SK-N-MC (cell line): ENCODE measurements around the gene RUNX1.

ENCODE experiments used
- DNase-seq: peaks from one replicate; pipeline ENCODE4 v3.0.0-alpha.2; 2011; ENCODE audit warnings: low read depth, low spot score
- H3K27ac ChIP-seq: fragments of 200-600 bp; sonication (generic); 2 replicates; pipeline ENCODE4 v1.5.1; 2016; ENCODE audit warnings: mixed run types
- H3K36me3 ChIP-seq: fragments of 200-600 bp; sonication (generic); 2 replicates; pipeline ENCODE4 v1.6.1; 2017; ENCODE audit warnings: antibody characterized with exemption, low read length, mixed read lengths; ENCODE audit not compliant: insufficient read depth
- H3K4me3 ChIP-seq: fragments of 200-600 bp; sonication (generic); 2 replicates; pipeline ENCODE4 v1.5.1; 2016
- H3K9ac ChIP-seq: fragments of 200-600 bp; sonication (generic); 2 replicates; pipeline ENCODE4 v1.8.0; 2017; ENCODE audit warnings: mixed run types, mixed read lengths; ENCODE audit not compliant: insufficient read length
- H3K9me3 ChIP-seq: fragments of 200-600 bp; sonication (generic); 2 replicates; pipeline ENCODE4 v1.6.1; 2017; ENCODE audit warnings: low read depth, mild to moderate bottlenecking, antibody characterized with exemption, low read length, moderate library complexity, mixed read lengths
- EZH2 ChIP-seq: fragments of 200-600 bp; sonication (generic); IDR thresholded peaks from one replicate; pipeline ENCODE4 v1.6.1; 2017; ENCODE audit warnings: antibody characterized with exemption
- FOXP2 ChIP-seq: optimal IDR thresholded peaks from 2 replicates; pipeline ENCODE3; 2011; ENCODE audit warnings: mild to moderate bottlenecking, moderate library complexity; ENCODE audit not compliant: insufficient read depth; ENCODE audit errors: extremely low read length, control extremely low read depth
- POLR2AphosphoS5 ChIP-seq: IDR thresholded peaks from 2 replicates; pipeline ENCODE4 v1.6.1; 2012; ENCODE audit warnings: mild to moderate bottlenecking, low read depth, low read length, borderline replicate concordance

RUNX1 gene

DNA sequence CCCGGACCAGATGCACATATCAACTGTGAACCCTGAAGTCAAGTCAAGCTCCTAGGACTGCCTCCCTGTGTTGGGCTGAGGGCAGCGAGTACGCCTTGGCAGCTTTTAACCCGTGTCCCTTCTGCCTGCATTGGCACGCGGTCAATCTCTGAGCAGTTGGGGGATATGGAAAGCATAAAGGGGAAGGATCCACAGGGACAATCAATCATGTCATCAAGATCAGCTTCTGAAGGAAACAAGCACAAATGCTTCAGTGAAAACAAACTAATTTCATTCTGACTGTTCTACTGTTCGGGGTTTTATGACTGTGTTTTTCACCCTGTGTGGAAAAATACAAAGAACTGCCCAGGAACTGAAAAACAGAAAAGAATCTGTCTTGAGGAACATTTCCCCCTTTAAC lies 106.2 kb downstream of the RUNX1 start:
- TF ChIP-seq POLR2AphosphoS5 (no peak), FOXP2 (no peak)
- H3K9me3 ChIP-seq: no peaks in the 10 kb centered on the region

DNA sequence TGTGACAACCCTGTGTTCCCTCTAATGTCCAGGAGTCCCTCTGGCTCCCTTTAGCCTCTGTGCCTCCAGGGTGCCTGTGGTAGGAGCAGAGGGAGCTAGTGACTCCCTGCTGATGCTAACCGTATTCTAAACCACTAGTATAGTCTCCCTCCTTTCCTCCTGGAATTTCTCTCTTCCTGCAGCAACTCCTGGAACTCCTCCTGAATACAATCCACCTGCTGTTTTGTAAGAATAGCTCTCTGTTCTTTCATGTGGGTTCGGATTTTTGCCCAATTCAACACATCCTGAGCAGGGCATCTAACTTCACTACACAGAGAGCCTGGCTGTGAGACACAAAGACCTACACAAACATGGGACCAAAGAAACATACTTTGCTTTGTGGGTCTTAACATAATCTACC lies 107.9 kb downstream of the RUNX1 start:
- DNase-seq: no peak
- H3K9me3 ChIP-seq: no peaks in the 10 kb centered on the region
- no peak overlapping the region for H3K27ac ChIP-seq
- H3K9ac ChIP-seq: no peak overlapping the region
- no peaks in the 10 kb centered on the region for H3K36me3 ChIP-seq
- TF ChIP-seq EZH2 (no peak), POLR2AphosphoS5 (no peak), FOXP2 (no peak)
- H3K4me3 ChIP-seq: no peak overlapping the region

More for the DNA sequence above, 106.2 kb downstream of the RUNX1 start:
- no peak overlapping the region for H3K27ac ChIP-seq
- DNase-seq: no peak
- H3K36me3 ChIP-seq: no peaks in the 10 kb centered on the region
- no peak overlapping the region for H3K9ac ChIP-seq
- no peak overlapping the region for H3K4me3 ChIP-seq

DNA sequence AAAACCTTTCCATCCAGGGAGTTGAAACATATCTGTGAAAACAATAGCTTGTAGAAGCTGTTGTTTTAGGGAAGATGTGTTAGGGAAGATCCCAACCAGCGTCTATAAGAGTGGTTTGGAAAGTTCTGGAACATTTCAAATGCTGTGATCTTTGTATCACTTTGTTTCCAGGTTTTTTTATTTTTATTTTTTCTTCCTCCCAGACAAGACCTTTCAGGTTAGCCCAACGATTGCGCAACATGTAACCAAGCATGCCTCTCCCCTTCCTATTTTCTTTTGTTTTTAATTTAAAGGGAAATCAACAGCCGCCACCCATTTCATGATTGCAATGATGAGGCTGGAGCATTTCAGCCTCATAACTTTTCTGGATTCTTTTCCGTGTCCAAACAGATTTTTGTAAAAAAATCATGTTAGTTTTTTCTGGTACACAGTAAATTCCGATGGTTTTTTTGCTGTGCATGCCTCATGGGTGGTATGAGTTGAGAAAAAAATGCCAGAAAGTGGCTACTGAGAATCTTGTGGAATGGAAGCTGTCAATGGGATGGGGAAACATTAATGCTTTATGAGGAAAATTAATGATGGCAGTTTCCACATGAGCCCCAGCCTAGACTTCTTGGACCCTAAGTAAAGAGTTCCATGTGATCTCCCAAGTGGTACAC lies 109.3 kb downstream of the RUNX1 start:
- H3K36me3 ChIP-seq: no peaks in the 10 kb centered on the region
- TF ChIP-seq FOXP2 (no peak), POLR2AphosphoS5 (no peak), EZH2 (no peak)
- no peak for DNase-seq

DNA sequence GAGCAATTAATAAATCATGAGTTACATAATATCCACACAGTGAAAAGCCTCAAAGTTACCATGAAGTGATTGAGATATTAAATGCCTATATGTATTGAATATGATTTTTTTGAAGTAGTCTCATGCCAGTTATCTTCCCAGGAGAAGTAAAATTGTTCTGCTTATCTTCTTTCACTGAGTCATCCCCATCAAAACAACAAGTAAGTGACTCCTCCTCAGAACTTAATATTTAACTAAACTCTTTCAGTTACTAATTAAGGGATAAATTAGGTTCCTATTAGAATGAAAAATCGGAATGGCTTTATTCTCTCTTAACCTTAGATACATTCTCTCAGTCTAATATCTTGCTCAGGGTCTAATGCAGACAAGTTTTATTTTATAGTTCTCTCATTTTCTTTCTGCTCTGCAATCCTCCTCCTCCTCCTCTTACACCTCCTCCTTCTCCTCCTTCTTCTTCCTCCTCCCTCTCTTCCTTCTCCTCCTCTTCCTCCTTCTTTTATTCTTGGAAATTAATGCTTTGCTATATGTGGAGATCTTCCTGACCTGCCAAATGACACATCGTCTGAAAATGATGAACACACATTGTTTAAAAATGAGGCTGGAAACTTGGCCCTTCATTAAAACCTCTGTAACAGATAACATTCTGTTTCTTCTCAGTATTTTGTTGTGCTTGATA lies 110.9 kb downstream of the RUNX1 start:
- TF ChIP-seq POLR2AphosphoS5 (no peak), FOXP2 (no peak), EZH2 (no peak)
- Histone ChIP-seq H3K27ac (no peak overlapping the region), H3K9ac (no peak overlapping the region), H3K9me3 (no peaks in the 10 kb centered on the region), H3K36me3 (no peaks in the 10 kb centered on the region), H3K4me3 (no peak overlapping the region)
- DNase-seq: no peak

More for the DNA sequence above, 109.3 kb downstream of the RUNX1 start:
- Histone ChIP-seq H3K4me3 (no peak overlapping the region), H3K9me3 (no peaks in the 10 kb centered on the region), H3K27ac (no peak overlapping the region), H3K9ac (no peak overlapping the region)

DNA sequence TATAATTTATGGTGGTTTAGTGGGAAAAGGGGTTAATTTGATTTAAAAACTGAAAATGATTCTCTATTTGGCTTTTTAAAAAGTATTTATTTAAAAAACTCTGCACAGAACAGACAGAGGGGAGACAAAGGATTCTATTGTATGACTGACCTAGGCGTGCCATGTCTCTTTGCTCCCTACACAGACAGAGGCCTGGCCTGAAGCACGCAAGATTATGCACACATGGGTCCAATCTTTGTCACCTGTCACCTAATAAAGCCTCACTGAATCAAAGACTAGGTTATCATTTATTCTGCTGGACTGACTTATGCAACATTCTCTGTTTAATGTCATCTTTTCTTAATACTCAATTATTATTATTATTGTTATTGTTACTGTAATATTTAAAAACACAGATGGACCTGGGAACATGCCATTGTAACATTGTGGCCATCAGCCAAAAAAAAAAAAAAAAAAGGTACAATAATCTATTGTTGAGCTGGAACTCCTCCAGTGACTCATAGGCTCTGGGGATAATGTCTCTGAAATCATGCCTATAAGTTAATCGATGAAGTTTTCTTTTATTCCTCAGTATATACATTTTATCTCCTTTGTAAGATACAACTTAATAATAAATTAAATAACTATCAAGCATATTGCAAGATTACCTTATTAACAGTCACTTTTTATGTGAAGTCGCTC lies 112.1 kb downstream of the RUNX1 start:
- H3K36me3 ChIP-seq: no peaks in the 10 kb centered on the region
- H3K4me3 ChIP-seq: no peak overlapping the region
- no peak for DNase-seq
- H3K9me3 ChIP-seq: no peaks in the 10 kb centered on the region
- no peak for TF ChIP-seq EZH2
- TF ChIP-seq POLR2AphosphoS5: no peak
- TF ChIP-seq FOXP2: no peak
- no peak overlapping the region for H3K27ac ChIP-seq
- no peak overlapping the region for H3K9ac ChIP-seq

DNA sequence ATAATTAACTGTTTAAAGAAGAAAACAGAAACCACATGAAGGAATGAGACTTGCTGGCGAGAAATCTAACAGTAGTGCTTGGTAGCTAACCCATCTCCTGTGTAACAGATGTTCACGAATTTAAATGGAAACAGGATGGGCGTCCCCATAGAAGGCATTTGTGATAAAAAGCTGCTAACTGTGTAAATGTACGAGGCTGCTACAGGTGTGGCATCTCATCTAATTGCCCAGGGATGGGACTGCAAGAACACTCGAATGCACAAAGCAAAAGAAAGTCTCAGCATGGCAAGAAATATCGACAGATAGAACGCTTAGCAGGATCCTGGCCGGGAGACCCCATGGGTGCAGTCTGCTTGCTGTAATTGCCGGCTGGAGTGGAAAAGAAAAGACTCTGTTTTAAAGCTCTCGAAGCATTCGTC lies 112.7 kb downstream of the RUNX1 start:
- no peak for DNase-seq
- TF ChIP-seq POLR2AphosphoS5 (no peak), FOXP2 (no peak), EZH2 (no peak)
- no peaks in the 10 kb centered on the region for H3K36me3 ChIP-seq
- H3K4me3 ChIP-seq: no peak overlapping the region
- no peaks in the 10 kb centered on the region for H3K9me3 ChIP-seq
- H3K27ac ChIP-seq: no peak overlapping the region
- no peak overlapping the region for H3K9ac ChIP-seq

DNA sequence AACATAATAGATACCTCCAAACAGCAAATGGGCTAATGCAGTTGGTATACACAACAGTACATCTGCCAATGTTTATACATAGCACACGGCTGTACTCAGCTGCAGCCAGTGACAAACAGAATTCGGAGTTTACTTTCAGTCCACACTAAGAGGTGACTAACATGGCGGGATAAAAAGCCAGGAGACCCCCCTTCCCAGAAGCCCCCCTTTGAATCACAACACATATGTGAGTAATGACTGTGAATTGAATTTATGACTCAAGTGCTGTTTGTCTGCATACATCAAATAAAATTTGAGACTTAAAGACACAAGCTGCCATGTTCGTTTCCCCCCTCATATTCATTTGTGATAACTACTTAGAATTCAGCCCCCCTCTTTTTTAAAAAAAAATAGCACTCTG lies 113.2 kb downstream of the RUNX1 start:
- no peak overlapping the region for H3K27ac ChIP-seq
- no peaks in the 10 kb centered on the region for H3K9me3 ChIP-seq
- TF ChIP-seq FOXP2 (no peak), POLR2AphosphoS5 (no peak)
- no peak overlapping the region for H3K9ac ChIP-seq
- DNase-seq: no peak
- H3K36me3 ChIP-seq: no peaks in the 10 kb centered on the region
- no peak overlapping the region for H3K4me3 ChIP-seq

DNA sequence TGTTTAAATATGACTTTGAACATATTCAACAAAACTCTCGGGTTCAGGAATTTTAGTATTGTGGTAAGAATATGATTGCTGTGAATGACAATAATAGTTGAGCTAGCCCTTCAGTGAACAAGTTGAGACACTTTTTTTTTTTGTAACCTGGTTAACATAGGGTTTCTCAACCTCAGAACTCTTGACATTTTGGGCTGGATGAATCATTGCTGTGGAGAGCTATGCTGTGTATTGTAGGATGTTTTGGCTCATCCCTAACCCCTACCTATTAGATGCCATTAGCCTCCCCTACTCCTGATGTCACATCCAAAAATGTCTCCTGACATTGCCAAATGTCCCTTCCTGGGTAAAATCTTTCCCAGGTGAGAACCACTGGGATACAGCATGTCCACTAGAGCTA lies 113.7 kb downstream of the RUNX1 start:
- no peak for TF ChIP-seq POLR2AphosphoS5
- TF ChIP-seq EZH2: no peak
- TF ChIP-seq FOXP2: no peak
- DNase-seq: no peak
- Histone ChIP-seq H3K9ac (no peak overlapping the region), H3K27ac (no peak overlapping the region), H3K4me3 (no peak overlapping the region), H3K9me3 (no peaks in the 10 kb centered on the region), H3K36me3 (no peaks in the 10 kb centered on the region)
